Activated effector memory CD4-positive, alpha-beta T cell treated with anti-CD3 and anti-CD28 coated beads, Interleukin-2, amount 50 U/mL, for 16 hours (primary cell): Measurements from ENCODE around the gene DZANK1.
"Not testable (repeated sequence)": the region's sequence is repeated elsewhere in the genome, so short reads cannot be mapped to it uniquely, and the experiment has no call there.

Source experiments
- DNase-seq: peaks from one replicate; pipeline ENCODE4 v3.0.0-alpha.2; 2020

The DZANK1 gene

DNA sequence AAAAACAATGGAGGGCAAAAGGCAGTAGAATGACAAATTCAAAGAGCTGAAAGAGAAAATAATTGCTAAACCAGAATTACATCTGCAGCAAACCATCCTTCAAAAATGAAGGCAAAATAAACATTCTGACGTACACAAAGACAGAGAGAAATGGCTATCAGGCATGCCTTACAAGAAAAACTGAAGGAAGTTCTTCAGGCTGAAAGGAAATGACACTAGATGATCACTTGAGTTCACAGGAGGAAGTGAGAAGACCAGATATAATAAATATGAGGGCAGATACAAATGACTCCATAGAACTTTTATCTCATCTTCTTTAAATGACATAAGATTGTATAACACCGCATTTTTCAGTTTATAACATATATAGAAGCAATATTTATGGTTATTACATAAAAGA, 30.0 kb downstream of the DZANK1 start:
- DNase-seq: no peak

DNA sequence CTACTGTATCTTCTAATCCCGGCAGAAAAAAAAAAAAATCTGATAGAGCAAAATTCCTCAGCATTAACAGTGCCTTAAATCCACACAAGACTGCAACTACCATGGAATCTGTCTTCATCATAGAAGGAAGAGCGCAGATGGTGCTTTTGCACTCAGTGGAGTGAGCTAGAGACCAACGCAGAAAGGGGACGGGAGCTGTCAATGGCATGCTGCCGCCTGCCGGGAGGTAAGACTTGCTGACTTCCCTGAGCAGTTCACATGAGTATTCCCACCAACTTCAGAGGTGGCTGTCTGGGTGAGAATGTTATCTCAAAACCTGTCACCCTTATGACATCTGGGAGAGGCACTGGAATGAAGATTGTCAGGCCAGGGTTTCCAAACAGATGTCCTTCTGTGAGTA, 35.6 kb downstream of the DZANK1 start:
- no peak for DNase-seq

DNA sequence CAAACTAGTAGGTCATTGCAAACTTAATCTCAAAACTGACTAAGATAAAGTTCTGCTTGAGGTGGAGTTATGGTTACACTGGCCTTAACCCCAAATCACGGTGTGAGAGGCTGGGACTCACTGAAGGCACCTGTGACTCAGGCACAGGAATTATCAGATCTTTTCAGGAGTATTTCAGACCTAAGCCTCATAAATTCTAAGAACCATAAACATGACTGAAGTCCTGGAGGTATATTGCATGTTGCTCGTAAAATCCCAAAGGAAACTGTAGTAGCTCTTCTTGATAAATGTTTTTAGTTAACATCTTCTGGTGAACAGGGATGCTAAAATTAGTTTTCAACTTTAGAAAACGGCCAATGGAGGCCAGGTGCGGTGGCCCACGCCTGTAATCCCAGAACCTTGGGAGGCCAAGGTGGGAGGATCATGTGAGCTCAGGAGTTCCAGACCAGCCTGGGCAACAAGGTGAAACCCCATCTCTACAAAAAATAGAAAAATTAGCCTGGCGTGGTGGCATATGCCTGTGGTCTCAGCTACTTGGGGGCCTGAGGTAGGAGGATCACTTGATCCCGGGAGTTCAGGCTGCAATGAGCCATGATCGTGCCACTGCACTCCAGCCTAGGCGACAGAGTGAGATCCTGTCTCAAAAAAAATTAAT, 36.5 kb downstream of the DZANK1 start:
- no peak for DNase-seq

DNA sequence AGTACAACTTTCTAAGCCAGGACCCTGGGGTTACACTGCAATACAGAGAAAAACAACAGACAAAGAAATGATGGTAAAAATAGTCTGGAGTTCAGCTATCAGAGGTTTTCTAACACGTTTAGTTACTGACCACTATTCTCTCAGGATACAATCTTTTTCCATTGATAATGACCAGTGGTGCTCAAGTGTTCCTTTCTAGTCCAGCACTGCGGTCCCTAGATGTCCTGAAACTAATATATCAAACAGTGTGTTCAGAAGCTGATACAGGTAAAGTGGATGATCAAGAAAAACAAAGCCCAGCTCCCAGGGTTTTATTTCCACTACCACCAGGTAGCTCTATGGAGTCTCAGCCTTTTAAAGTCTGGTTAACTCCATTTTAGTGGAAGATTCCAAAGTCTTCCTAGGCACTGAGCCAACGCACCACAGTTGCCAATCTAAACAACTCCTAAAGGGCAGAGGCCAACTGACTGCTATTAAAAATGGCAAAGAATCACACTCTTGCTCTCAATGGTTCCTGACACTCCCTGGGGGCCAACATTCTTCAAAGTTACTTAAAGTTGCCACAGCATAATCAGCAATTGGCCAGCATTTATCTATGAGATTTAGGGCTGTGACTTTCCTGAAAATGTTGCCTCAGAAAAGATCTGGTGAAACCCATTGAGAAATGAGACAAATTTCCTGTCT, 38.2 kb downstream of the DZANK1 start:
- DNase-seq: no peak

DNA sequence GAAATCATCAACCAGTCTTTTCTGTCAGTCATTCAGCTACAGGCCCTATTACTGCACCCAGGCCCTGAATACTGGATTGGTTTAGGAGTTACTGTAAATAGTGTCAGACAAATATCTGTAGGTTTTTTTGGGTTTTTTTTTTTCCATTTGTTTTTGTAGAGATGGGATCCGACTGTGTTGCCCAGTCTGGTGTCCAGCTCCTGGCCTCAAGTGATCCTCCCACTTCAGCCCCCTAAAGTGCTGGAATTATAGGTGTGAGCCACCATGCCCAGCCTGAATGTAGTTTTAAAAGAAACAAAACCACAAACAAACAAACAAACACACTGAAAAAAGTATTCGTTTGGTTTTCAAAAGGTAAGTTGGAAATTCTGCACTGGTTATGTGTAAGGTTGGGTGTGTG, 39.6 kb downstream of the DZANK1 start:
- DNase-seq: no peak

DNA sequence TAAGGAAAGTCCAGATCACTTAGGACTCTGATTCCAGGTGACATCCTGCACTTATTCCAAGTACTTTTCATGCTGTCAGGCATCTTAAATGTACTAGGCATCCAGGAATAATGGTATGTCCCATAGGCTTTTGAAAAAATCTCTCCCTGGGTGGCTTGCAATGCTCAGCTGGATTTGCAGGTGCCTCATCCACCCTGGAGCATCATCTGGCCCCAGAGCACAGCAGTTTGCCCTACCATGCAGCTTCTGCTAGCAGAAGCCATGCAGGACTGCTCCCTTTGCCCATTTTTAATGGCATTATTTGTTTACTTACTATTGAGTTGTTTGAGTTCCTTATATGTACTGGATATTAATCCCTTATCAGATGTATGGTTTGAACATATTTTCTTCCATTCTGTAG, 45.2 kb downstream of the DZANK1 start:
- no peak for DNase-seq

DNA sequence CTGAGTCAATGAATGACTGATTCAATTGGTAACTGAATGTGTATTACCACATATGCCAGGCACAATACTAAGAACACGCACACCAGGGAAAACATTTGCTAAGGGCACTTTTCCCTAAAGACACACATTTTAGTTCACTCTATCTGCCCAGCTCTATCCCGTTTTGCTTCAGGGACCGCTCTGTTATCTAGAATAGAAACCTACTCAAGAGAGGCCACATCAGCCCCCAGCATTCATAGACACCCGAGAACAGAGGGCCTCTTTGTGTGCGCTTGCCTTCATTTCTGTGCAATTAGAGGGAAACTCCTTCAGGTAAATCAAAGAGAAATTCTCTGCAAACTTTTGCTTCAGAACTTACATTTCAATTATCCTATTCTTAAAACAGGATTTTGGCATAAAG, 50.3 kb downstream of the DZANK1 start:
- DNase-seq: no peak

DNA sequence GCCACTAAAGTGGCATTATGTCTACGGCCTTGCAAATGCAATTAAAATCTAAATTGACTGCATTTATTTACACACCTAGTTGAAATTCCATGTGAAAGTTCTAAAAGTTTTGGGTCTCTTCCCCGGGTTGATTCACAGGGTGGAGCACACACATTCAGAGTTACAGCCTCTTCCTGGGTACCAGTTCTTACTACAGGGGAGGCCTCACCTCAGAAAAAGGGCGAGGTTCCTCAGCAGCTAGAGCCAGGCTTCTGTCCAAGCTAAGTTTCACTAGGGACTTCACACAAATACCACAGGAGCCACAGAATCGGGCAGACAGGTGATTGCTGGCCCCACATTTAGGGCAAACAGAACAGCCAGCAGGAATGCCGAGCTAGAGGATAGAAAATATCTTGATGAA, 52.7 kb downstream of the DZANK1 start:
- DNase-seq: no peak

DNA sequence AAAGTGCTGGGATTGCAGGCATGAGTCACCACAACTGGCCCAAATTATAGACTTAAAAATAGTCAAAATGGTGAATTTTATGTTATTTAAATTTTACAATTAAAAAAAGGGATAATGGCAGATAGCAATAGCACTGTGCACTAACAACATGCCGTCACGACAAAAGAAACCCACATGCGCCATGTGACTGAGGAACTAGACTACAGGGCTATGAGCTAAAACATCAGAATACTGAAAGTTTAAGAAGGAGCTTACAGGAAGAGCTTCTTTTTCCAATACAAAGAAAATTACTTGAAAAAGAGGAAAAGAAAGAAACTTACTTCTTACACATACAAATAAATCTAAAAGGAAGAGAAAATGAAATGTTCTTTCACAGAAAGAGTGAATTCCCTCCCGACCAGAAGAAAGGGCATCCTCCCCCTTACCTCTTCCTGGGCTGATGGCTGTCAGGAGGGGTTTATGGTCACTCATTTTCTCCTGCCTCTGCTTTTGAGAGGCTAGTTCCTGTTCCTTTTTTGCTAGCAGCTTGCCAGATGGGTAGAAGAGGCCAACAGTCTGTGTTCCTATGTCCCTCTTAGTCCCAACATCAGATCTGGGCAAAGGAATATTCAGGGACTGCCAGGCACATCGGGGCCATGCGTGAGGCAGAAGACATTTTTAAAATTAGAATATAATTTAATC, 54.5 kb downstream of the DZANK1 start:
- DNase-seq: no peak

DNA sequence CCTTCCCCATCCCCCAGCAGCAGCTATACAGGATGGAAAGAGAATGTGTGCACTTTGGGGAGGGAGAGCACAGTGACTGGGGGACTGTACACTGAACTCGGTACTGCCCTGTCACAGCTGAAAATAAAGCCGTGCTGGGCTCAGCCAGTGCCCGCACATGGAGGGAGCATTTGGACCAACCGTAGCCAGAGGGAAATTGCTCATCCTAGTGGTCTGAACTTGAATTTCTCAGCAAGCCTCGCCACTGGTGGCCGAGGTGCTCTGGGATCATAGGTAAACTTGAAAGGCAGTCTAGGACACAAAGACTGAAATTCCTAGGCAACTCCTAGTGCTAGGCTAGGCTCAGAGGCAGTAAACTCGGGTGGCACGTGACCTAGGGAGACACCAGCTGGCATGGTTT, 61.0 kb downstream of the DZANK1 start:
- DNase-seq: no peak

DNA sequence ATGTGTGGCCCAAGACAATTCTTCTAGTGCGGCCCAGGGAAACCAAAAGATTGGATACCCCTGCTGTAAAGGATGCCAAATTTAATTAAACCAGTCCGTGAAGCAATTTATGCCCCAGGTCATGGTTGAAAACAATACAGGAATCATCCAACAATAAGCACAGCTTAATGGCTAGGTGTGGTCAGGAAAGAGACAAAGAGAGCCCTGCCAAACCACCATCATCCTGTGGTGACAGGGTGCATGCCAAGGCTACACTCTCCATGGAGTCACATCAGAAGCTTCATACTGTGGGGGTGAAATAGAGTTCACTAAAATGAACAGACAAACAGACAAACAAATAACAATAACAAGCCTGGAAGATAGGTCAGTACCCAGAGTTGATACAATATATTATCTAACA, 62.7 kb downstream of the DZANK1 start:
- DNase-seq: no peak

DNA sequence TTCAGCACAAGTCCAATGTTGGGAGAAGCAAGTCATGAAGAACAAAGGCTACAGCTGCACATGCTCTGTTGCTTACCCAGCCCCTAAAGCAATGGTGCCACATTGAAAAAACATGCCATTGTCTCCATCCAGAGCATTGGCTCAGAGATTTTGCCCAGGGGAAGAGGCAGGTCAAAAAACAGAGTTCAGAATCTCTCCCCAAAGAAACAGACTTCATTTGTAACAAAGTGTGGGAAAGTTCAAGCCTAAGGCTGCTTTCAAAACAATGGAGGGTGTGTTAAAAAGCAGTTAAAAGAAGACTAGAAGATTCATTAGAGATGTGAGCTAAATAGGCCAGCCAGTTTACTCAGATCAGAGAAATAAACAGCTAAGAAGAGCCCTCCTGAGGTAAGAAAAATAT, 63.6 kb downstream of the DZANK1 start:
- DNase-seq: no peak

DNA sequence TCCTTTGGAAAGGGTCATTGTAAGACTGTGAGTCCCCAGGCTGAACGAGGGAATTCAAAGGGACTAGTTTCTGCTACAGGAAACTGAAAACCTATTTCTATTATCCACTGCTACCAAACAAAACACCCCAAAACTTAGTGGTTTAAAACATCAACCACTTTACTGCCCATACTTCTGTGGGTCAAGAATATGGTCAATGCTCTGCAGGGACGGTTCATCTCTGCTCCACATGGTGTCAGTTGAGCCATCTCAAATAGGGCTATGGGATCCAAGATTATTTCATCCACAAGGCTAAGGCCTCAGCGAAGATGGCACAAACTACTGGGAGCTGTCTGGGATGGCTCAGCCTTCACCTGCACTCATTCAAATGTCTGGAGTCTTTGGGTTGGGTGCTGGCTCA, 65.5 kb downstream of the DZANK1 start:
- DNase-seq: no peak

DNA sequence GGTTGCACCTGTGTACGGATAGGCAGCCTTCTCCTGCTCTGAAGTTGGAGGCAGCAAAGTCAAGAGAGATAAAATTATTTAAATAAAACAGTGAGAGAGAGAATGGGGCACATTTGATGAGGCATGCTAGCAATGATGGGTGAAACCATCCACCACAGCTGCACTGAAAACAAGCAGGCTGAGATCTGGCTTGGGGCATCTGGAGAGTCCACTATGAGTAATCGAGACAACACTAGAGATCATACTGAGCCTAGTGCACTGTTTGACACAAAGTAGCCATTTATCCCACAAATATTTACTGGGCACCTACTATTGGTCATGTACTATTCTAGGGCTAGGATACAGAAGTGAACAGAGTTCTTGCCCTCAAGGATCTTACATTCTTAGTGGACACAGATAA, 66.4 kb downstream of the DZANK1 start:
- no peak for DNase-seq

DNA sequence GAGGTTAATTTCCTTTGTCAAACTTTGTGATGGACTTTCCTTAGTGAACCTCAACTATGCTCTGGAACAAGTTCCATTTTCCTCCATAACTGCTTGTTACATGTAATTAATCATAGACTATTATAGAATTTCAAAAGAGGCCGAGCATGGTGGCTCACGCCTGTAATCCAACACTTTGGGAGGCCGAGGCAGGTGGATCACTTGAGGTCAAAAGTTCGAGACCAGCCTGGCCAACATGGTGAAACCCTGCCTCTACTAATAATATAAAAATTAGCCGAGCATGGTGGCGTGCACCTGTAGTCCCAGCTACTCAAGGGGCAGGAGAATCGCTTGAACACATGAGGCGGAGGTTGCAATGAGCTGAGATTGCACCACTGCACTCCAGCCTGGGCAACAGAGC, 68.1 kb downstream of the DZANK1 start:
- not testable (repeated sequence) for DNase-seq

DNA sequence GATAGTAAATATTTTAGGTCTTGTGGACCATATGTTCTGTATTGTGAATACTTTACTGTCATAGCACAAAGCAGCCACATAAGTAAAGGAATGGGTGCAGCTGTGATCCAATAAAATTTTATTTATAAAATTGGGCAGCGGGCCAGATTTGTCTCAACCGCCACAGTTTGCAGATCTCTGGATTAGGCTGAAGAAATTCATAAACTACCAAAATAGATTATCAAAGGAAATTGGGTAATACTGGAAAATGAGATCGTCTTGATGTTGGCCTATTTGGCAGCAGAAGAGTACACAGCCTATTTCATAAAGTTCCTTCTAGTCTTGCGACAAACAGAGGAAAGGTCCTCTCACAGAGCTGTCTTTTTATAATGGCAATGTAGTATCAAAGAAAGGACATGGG, 69.8 kb downstream of the DZANK1 start:
- no peak for DNase-seq

DNA sequence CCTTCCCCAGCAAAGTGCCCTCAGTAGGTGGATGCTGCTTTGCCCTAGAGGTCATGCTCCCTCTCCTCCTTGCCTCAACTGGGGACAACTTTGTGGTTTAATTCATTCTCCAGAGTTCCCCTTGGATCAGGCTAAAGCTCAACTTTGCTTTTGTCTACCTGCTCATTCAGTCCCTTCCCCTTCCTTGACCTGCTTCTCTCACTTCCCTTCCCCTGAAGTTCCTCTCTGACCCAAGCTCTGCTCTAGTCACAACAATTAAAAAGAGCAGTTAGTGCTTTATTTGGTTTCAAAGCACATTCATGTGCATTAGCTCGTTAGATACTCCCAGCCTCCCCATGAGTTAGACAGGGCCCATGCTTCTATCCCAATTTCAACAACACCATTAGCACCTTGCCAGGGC, 71.3 kb downstream of the DZANK1 start:
- DNase-seq: no peak

DNA sequence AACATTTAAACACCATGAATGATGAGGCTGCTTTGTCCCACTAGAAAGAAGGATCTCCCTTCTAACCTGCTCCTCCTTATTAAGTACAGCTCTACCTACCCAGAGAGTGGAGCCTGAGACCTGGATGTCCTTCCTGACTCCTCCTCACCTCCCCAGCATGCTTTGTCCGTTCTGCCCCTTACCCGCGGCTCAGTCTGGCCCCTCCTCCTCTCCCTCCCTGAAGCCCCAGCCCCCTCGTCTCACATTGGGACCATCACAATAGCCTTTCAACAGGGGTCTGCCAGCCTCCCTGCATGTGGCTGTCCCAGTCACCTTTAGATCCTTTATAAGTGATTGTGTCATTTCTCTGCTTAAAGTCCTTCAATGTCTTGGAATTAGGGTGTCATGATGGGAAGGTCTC, 72.5 kb downstream of the DZANK1 start:
- DNase-seq: no peak

DNA sequence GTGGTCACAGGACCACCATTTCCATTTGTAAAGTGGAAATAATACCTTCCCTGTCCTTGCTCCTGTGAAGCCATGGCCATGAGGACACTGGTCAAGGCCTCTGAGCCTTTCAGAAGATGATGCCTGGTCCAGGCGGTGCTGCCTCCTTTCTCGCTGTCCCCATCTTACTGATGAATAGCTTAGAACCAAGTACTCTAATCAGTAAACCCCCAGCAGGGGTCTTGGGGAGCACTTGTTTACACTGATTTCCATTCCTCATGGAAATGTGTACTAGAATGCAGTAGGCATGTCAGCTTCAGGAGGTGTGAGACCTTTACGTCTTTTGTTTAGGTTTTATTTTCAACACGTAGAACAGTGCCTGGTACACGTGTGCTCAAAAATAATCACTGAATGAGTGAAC, 75.1 kb downstream of the DZANK1 start:
- no peak for DNase-seq

DNA sequence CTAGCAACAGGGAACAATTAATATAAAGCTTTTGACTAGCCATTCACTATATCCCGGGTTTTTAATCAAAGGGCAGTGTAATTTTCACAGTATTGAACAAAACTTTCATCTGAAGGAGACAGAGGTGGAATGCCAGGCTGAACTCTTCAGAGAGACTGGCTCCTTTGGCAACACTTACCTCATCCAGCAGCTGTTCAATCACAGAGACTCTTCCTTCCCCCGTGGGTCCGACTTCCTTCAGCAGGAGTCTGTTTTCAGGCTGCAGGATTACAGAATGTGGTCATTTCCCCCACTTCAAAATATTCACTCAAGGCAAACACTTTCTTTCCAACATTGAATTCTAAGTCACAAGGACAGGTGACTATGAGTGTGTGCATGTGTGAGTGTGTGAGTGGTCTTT, 76.6 kb downstream of the DZANK1 start:
- DNase-seq: no peak

DNA sequence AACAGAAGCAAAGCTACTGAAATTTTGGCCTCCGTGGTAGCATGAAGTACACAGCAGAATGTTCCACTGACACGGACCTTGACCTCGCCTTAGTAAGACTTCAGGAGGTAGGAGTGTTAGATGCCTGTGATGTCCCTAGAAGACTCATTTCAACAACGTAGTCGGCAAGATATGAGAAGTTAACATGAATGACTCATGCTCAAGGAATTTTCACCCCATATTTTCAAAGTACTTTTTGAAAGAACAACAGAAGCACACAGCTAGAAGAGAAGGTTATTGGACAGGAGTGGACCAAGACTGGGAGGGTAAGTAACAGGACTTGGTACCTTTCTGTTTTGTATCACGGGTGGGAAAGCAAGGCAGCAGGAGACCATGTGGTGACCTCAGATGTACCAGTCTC, 78.0 kb downstream of the DZANK1 start:
- no peak for DNase-seq

DNA sequence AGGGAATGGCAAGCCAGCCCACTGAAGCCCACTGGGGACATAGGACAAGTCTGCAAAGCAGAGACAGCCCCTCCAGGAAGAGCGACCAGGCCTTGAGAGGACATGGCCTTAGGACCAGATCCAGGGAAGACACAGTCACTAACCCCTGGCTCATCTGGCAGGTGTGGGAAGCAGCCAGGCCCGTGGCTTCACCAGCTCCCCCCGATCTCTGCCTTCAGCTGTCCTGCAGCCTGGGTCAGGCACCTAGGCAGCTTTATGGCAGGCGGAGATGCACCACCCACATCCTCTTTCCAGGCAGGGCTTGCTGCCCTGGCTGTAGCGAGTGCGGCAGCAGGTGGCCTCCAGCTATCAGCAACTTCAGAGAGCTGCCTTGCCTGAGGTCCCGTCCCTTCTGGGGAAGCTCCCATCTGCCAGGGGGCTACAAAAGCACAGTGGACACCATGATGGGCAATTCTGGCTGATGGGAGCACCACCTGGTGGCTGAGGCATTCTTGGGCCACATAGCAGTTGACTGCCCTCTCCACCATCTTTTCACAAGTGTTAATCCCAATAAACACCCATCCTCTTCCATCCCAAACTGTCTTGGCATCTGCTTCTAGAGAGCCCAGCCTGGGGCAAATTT, 85.8 kb downstream of the DZANK1 start:
- DNase-seq: no peak

DNA sequence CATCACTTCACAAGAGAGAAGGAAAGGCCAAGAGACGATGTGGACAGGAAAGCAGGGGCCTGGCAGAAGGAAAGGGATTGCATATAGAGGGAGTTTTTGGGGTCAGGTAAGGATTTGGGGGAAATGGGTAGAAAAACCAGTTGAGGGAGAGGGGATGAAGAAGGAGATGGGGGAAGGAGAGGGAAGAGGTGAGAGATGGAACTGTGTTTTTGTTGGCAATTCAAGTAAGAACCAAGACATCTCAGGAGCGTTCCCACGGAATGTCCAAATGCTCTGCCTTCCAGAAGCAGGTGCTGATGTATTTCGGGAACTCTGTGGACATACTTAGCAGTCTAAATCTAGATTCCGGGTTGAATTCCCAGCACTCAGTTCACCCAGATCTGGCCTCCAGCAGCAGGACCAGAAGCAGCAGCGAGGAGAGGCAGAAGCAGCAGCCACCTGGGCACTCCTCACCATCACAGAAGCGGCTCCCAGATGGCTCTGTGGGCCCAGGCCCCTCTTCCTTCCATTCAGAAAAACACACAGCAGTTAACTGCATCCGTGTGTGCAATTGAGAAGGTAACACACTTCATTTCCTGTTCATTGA, 88.8 kb downstream of the DZANK1 start:
- DNase-seq: no peak

DNA sequence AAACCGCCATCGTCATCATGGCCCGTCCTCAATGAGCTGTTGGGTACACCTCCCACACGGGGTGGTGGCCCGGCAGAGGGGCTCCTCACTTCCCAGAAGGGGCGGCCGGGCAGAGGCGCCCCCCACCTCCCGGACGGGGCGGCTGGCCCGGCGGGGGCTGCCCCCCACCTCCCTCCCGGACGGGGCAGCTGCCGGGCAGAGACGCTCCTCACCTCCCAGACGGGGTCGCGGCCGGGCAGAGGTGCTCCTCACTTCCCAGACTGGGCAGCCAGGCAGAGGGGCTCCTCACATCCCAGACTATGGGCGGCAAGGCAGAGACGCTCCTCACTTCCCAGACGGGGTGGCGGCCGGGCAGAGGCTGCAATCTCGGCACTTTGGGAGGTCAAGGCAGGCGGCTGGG, 91.3 kb downstream of the DZANK1 start:
- DNase-seq: not testable (repeated sequence)
